ENCODE results near the gene MED13L.

Gene MED13L

GRCh38 chr12:115957686-115958290 is 319.7 kb downstream of the MED13L start:
- no peak for DNase-seq

- no peak for DNase-seq
Observed at GRCh38 chr12:115956659-115957058, 320.8 kb downstream of the MED13L start.

GRCh38 chr12:115956236-115956635 is 321.3 kb downstream of the MED13L start:
- no peak for DNase-seq

GRCh38 chr12:115953450-115953849 is 324.0 kb downstream of the MED13L start:
- no peak for DNase-seq

GRCh38 chr12:115953031-115953430 is 324.5 kb downstream of the MED13L start:
- no peak for DNase-seq

GRCh38 chr12:115950959-115951358 is 326.5 kb downstream of the MED13L start:
- no peak for DNase-seq

GRCh38 chr12:115949675-115950074 is 327.8 kb downstream of the MED13L start:
- DNase-seq = no peak

- DNase-seq = no peak
Observed at GRCh38 chr12:115947696-115948062, 329.8 kb downstream of the MED13L start.

GRCh38 chr12:115946867-115947695 is 330.4 kb downstream of the MED13L start:
- no peak for DNase-seq

GRCh38 chr12:115946092-115946491 is 331.4 kb downstream of the MED13L start:
- no peak for DNase-seq

- no peak for DNase-seq
Observed at GRCh38 chr12:115945491-115945885, 332.0 kb downstream of the MED13L start.

- no peak for DNase-seq
Observed at GRCh38 chr12:115944837-115945490, 332.5 kb downstream of the MED13L start.

GRCh38 chr12:115944392-115944742 is 333.1 kb downstream of the MED13L start:
- DNase-seq = no peak

GRCh38 chr12:115943630-115944391 is 333.7 kb downstream of the MED13L start:
- DNase-seq = no peak

- no peak for DNase-seq
Observed at GRCh38 chr12:115943310-115943629, 334.2 kb downstream of the MED13L start.

- no peak for DNase-seq
Observed at GRCh38 chr12:115942346-115942745, 335.1 kb downstream of the MED13L start.

- no peak for DNase-seq
Observed at GRCh38 chr12:115941362-115941761, 336.1 kb downstream of the MED13L start.

GRCh38 chr12:115938794-115939377 is 338.6 kb downstream of the MED13L start:
- no peak for DNase-seq

GRCh38 chr12:115936997-115937916 is 340.2 kb downstream of the MED13L start:
- DNase-seq = no peak

- no peak for DNase-seq
Observed at GRCh38 chr12:115934877-115935276, 342.6 kb downstream of the MED13L start.

GRCh38 chr12:115934046-115934445 is 343.4 kb downstream of the MED13L start:
- DNase-seq = no peak

- DNase-seq = no peak
Observed at GRCh38 chr12:115932066-115932465, 345.4 kb downstream of the MED13L start.

All from activated CD4-positive, alpha-beta T cell treated with anti-CD3 and anti-CD28 coated beads for 48 hours (primary cell).